Posterior vena cava (tissue), 2 donors: Measurements from ENCODE around the gene CACNB4. TPM values are rescaled to one million over a fixed set of nuclear protein-coding genes. Genes with fewer than 3 reads are reported as not detected.
A peak's percentile ranks its signal among the peaks of the same experiment; 100 is the strongest.

Experiments used
- DNase-seq: peaks from one replicate; pipeline ENCODE4 v3.0.0-alpha.2; 2020; ENCODE audit warnings: low spot score
- intact Hi-C, 2 donors: fragments of 100-400 bp; cut with DNase I; formaldehyde crosslinking; loops; one replicate each; pipeline versions ENCODE4 v1.14.1 to v1.14.2; 2022 to 2023
- total RNA-seq, 2 donors: library from RNA; stranded (reverse); fragmentation: NEBNext Ultra II Directional; extraction: Animal tissue kit (Norgen Biotek cat#: 25700); gene quantifications; one replicate each; pipeline ENCODE4 v1.2.1, GENCODE V29; 2021
- donor health status: DM: yes; HTN: yes; CAD: no.
- donor health status: DM: yes; HTN: yes; CAD: no.

CACNB4 gene
- total RNA-seq, 2 donors from 2014 or later: 8.6 to 10.5 TPM

- intact Hi-C loops: no loop called here
- DNase-seq: no peak
Observed at GRCh38 chr2:151853070-151853758, 245.6 kb downstream of the CACNB4 start.

GRCh38 chr2:151852260-151853069 is 246.4 kb downstream of the CACNB4 start:
- DNase-seq: no peak
- intact Hi-C loops: no loop called here

- no peak for DNase-seq
- intact Hi-C loops: no loop called here
Observed at GRCh38 chr2:151851761-151852160, 247.1 kb downstream of the CACNB4 start.

GRCh38 chr2:151849413-151850010 is 249.3 kb downstream of the CACNB4 start:
- DNase-seq: no peak
- intact Hi-C loops: no loop called here

- no peak for DNase-seq
- intact Hi-C loops: no loop called here
Observed at GRCh38 chr2:151845884-151846283, 253.0 kb downstream of the CACNB4 start.

- no peak for DNase-seq
- intact Hi-C loops: no loop called here
Observed at GRCh38 chr2:151845481-151845880, 253.4 kb downstream of the CACNB4 start.

GRCh38 chr2:151844211-151844896 is 254.5 kb downstream of the CACNB4 start:
- intact Hi-C loops: no loop called here
- no peak for DNase-seq

GRCh38 chr2:151843691-151844061 is 255.2 kb downstream of the CACNB4 start:
- no peak for DNase-seq
- intact Hi-C loops: no loop called here

- no peak for DNase-seq
- intact Hi-C loops: no loop called here
Observed at GRCh38 chr2:151842830-151843690, 255.8 kb downstream of the CACNB4 start.

- intact Hi-C loops: no loop called here
- no peak for DNase-seq
Observed at GRCh38 chr2:151841047-151841424, 257.8 kb downstream of the CACNB4 start.

GRCh38 chr2:151840216-151841046 is 258.4 kb downstream of the CACNB4 start:
- intact Hi-C loops: no loop called here
- no peak for DNase-seq

GRCh38 chr2:151837926-151838325 is 260.9 kb downstream of the CACNB4 start:
- intact Hi-C loops: no loop called here

GRCh38 chr2:151833984-151834383 is 264.9 kb downstream of the CACNB4 start:
- intact Hi-C loops: no loop called here

More at GRCh38 chr2:151837926-151838325, 260.9 kb downstream of the CACNB4 start:
- no peak for DNase-seq

GRCh38 chr2:151830961-151831360 is 267.9 kb downstream of the CACNB4 start:
- intact Hi-C loops: no loop called here
- no peak for DNase-seq

More at GRCh38 chr2:151833984-151834383, 264.9 kb downstream of the CACNB4 start:
- DNase-seq: no peak

- intact Hi-C loops: loop anchor here in 1 of 2 donors (5.0 kb wide), 1 partner anchor 173 kb away; no protein-coding TSS in a partner anchor
- DNase-seq: no peak
Observed at GRCh38 chr2:151828890-151829324, 269.9 kb downstream of the CACNB4 start.

- intact Hi-C loops: loop anchor here in 1 of 2 donors (5.0 kb wide), 1 partner anchor 174 kb away; no protein-coding TSS in a partner anchor
- peak; percentile 99 for DNase-seq
Observed at GRCh38 chr2:151828143-151828889, 270.5 kb downstream of the CACNB4 start, which contains the start of gene ARL5A. TSS of gene ARL5A (minus strand) at chr2:151828421. CDS start at chr2:151828176, 245 bp downstream.
